WTC11 (cell line): Measurements from ENCODE around the gene SLC5A10. TPM values are rescaled to one million over a fixed set of nuclear protein-coding genes. Genes with fewer than 3 reads are reported as not detected.
A peak's percentile ranks its signal among the peaks of the same experiment; 100 is the strongest.

Source experiments
- ATAC-seq: fragments of 200-7000 bp; cut with Tn5 transposase; 2 replicates; pipeline ENCODE4 v1.10.0; 2021; ENCODE audit warnings: mild to moderate bottlenecking, moderate library complexity
- CTCF ChIA-PET: fragments of 300-600 bp; sonication (Branson Sonifier 250); formaldehyde crosslinking; loops from one replicate; lab custom pipeline; 2021; ENCODE audit warnings: antibody characterized with exemption; lab: Charles Lee
- POLR2A ChIA-PET: fragments of 350-600 bp; sonication (Branson Sonifier 250); formaldehyde crosslinking; loops from one replicate; lab custom pipeline; 2021; ENCODE audit warnings: antibody characterized with exemption; lab: Charles Lee
- DNase-seq: peaks from one replicate; pipeline ENCODE4 v3.0.0; 2021; ENCODE audit warnings: low spot score
- H3K27ac Mint-ChIP-seq: 2 replicates; pipeline ENCODE4 v1.8.0; 2021; ENCODE audit warnings: mixed read lengths
- H3K27me3 Mint-ChIP-seq: 2 replicates; pipeline ENCODE4 v1.8.0; 2021; ENCODE audit warnings: low read depth, mild to moderate bottlenecking, moderate library complexity, mixed read lengths
- H3K36me3 Mint-ChIP-seq: 2 replicates; pipeline ENCODE4 v1.8.0; 2021; ENCODE audit warnings: mixed read lengths
- H3K4me1 Mint-ChIP-seq: 2 replicates; pipeline ENCODE4 v1.8.0; 2022; ENCODE audit warnings: mixed read lengths
- H3K4me3 Mint-ChIP-seq: 2 replicates; pipeline ENCODE4 v1.8.0; 2021; ENCODE audit warnings: mild to moderate bottlenecking, moderate library complexity, mixed read lengths
- H3K9me3 Mint-ChIP-seq: 2 replicates; pipeline ENCODE4 v1.8.0; 2021; ENCODE audit warnings: mixed read lengths
- CBFB ChIP-seq: sonication (generic); formaldehyde crosslinking; IDR thresholded peaks from 2 replicates; pipeline ENCODE4 v1.8.1; 2022; ENCODE audit warnings: mild to moderate bottlenecking, low read depth, missing genetic modification reagents
- CREB1 ChIP-seq: sonication (generic); formaldehyde crosslinking; IDR thresholded peaks from 2 replicates; pipeline ENCODE4 v1.8.0; 2023; ENCODE audit warnings: mild to moderate bottlenecking, missing genetic modification reagents
- CREM ChIP-seq: sonication (generic); formaldehyde crosslinking; IDR thresholded peaks from 2 replicates; pipeline ENCODE4 v1.8.1; 2022; ENCODE audit warnings: mild to moderate bottlenecking, missing genetic modification reagents, moderate library complexity
- EMX1 ChIP-seq: fragments of 250-450 bp; sonication (Bioruptor Pico); IDR thresholded peaks from 2 replicates; pipeline ENCODE4 v1.8.0; 2021; ENCODE audit warnings: mild to moderate bottlenecking
- ESRRA ChIP-seq: sonication (generic); formaldehyde crosslinking; IDR thresholded peaks from 2 replicates; pipeline ENCODE4 v1.8.1; 2022; ENCODE audit warnings: mild to moderate bottlenecking, missing genetic modification reagents, borderline replicate concordance
- FOXJ3 ChIP-seq: sonication (generic); formaldehyde crosslinking; IDR thresholded peaks from 2 replicates; pipeline ENCODE4 v1.9.0; 2021; ENCODE audit warnings: missing genetic modification reagents, mild to moderate bottlenecking, borderline replicate concordance
- GTF2I ChIP-seq: fragments of 250-450 bp; sonication (Bioruptor Pico); conservative IDR thresholded peaks from 2 replicates; pipeline ENCODE4 v1.4.0; 2021; ENCODE audit warnings: mild to moderate bottlenecking
- KAT7 ChIP-seq: sonication (generic); formaldehyde crosslinking; IDR thresholded peaks from 2 replicates; pipeline ENCODE4 v1.8.1; 2023; ENCODE audit warnings: missing genetic modification reagents, mild to moderate bottlenecking, borderline replicate concordance
- NFATC4 ChIP-seq: fragments of 250-450 bp; sonication (Bioruptor Pico); IDR thresholded peaks from 2 replicates; pipeline ENCODE4 v1.9.0; 2021; ENCODE audit warnings: mild to moderate bottlenecking
- NR1H2 ChIP-seq: sonication (generic); formaldehyde crosslinking; IDR thresholded peaks from 2 replicates; pipeline ENCODE4 v1.9.0; 2021; ENCODE audit warnings: mild to moderate bottlenecking, moderate library complexity, missing genetic modification reagents
- OVOL2 ChIP-seq: fragments of 250-450 bp; sonication (Bioruptor Pico); IDR thresholded peaks from 2 replicates; pipeline ENCODE4 v1.9.0; 2021; ENCODE audit warnings: mild to moderate bottlenecking, borderline replicate concordance
- SMAD3 ChIP-seq: sonication (generic); formaldehyde crosslinking; IDR thresholded peaks from 2 replicates; pipeline ENCODE4 v1.8.0; 2022; ENCODE audit warnings: missing genetic modification reagents, mild to moderate bottlenecking, borderline replicate concordance
- TCF7 ChIP-seq: sonication (generic); formaldehyde crosslinking; IDR thresholded peaks from 2 replicates; pipeline ENCODE4 v1.8.0; 2022; ENCODE audit warnings: mild to moderate bottlenecking, low read depth, missing genetic modification reagents, moderate library complexity
- ZNF219 ChIP-seq: sonication (generic); formaldehyde crosslinking; IDR thresholded peaks from 2 replicates; pipeline ENCODE4 v1.8.0; 2023; ENCODE audit warnings: missing genetic modification reagents, mild to moderate bottlenecking, borderline replicate concordance
- ZNF396 ChIP-seq: fragments of 250-450 bp; sonication (Bioruptor Pico); IDR thresholded peaks from 2 replicates; pipeline ENCODE4 v1.8.0; 2021; ENCODE audit warnings: mild to moderate bottlenecking, moderate library complexity, borderline replicate concordance
- total RNA-seq: library from RNA; stranded (reverse); gene quantifications from 3 replicates; pipeline ENCODE4 v1.2.3, GENCODE V29; 2021
- TF ChIP-seq, protein P1 (sequence below): sonication (generic); formaldehyde crosslinking; IDR thresholded peaks from 2 replicates; pipeline ENCODE4 v1.8.1; 2023; ENCODE audit warnings: mild to moderate bottlenecking, moderate library complexity, missing genetic modification reagents
- TF ChIP-seq, protein P2 (sequence below): sonication (generic); formaldehyde crosslinking; IDR thresholded peaks from 2 replicates; pipeline ENCODE4 v1.8.0; 2023; ENCODE audit warnings: missing genetic modification reagents, mild to moderate bottlenecking, borderline replicate concordance
- TF ChIP-seq, protein P3 (sequence below): sonication (generic); formaldehyde crosslinking; IDR thresholded peaks from 2 replicates; pipeline ENCODE4 v1.8.0; 2022; ENCODE audit warnings: mild to moderate bottlenecking, missing genetic modification reagents
- TF ChIP-seq, protein P4 (sequence below): sonication (generic); formaldehyde crosslinking; IDR thresholded peaks from 2 replicates; pipeline ENCODE4 v1.8.0; 2023; ENCODE audit warnings: missing genetic modification reagents
- TF ChIP-seq, protein P5 (sequence below): sonication (generic); formaldehyde crosslinking; IDR thresholded peaks from 2 replicates; pipeline ENCODE4 v1.8.0; 2022; ENCODE audit warnings: mild to moderate bottlenecking, missing genetic modification reagents
- TF ChIP-seq, protein P6 (sequence below): fragments of 250-450 bp; sonication (Bioruptor Pico); IDR thresholded peaks from 2 replicates; pipeline ENCODE4 v1.9.0; 2021; ENCODE audit warnings: moderate library complexity, mild to moderate bottlenecking, inconsistent platforms, borderline replicate concordance

SLC5A10 gene
- total RNA-seq, 1 experiment from 2014 or later, result not detected

DNA sequence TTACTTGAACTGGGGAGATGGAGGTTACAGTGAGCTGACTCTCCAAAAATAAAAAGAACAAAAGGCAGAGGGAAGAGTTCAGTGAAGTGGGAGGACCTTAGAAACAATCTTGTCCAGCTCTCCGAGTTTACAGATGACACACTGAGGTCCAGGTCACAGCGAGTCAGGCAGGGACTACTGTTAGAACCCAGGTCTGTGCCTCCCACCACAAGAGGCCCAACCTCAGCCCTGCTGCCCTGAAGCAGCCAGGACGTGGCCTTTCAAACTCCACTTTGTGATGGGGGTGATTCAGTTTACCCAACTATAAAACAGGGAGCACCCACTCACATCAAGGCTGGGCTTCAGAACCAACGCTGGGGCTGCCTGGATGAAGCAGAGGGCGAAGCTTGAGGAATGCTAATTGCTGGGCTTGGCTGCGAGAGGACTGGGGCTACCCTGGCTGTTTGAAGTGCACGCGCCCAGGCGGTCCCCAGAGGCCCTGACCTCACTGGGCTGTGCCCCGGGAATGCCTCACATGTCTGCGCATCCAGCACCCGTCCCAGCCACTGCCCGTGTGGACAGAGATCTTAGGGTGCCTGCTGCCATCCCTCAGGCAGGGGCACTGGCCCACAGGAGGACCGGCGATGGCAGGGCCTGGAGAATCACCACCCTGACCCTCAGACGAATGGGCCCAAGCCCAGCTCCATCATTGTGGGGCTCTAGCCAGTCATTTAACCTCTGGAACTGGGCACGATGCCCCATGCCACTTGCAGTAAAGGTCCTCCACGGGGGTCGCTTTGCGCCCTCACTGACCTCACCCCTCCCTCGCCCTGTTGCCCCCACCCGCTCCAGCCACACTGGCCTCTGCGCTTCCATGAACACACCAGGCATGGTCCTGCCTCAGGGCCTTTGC, 11.4 kb downstream of the SLC5A10 start:
- POLR2A ChIA-PET, result no interaction called here
- Mint-ChIP-seq H3K4me1 (peaks cover 23% of the 10 kb centered on the region), H3K27me3 (no peaks in the 10 kb centered on the region), H3K36me3 (no peaks in the 10 kb centered on the region), H3K9me3 (no peaks in the 10 kb centered on the region), H3K4me3 (no peak overlapping the region), H3K27ac (no peak overlapping the region; the same call in 1 of the 2 replicates)
- no peak for DNase-seq
- no peak for ATAC-seq
- TF ChIP-seq KAT7 (CRISPR knock-in tag) (no peak), ESRRA (CRISPR knock-in tag) (no peak), SMAD3 (CRISPR knock-in tag) (no peak), CBFB (no peak)
- TF ChIP-seq, protein P1, sequence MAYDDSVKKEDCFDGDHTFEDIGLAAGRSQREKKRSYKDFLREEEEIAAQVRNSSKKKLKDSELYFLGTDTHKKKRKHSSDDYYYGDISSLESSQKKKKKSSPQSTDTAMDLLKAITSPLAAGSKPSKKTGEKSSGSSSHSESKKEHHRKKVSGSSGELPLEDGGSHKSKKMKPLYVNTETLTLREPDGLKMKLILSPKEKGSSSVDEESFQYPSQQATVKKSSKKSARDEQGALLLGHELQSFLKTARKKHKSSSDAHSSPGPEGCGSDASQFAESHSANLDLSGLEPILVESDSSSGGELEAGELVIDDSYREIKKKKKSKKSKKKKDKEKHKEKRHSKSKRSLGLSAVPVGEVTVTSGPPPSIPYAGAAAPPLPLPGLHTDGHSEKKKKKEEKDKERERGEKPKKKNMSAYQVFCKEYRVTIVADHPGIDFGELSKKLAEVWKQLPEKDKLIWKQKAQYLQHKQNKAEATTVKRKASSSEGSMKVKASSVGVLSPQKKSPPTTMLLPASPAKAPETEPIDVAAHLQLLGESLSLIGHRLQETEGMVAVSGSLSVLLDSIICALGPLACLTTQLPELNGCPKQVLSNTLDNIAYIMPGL, result no peak
- CTCF ChIA-PET, result interaction anchor here (0.9 to 2.6 kb wide), 2 partner anchors 11 to 60 kb away, joined by 3 to 20 read pairs; partner anchors contain the start of gene SLC5A10

DNA sequence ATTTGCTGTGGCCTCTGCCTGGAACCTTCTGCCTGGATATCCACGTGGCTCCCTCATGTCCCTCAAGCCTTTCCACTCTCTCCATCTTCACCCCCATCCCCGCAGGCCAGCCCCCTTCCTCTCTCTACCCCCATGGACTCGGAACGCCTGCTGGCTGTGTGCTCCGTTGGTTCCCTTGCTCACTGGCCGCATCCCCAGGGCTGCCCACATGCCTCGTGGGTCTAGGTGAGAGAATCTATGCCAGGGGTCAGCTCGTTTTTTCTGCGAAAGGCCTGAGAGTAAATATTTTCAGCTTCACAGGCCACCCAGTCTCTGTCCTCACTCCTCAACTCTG, 12.0 kb downstream of the SLC5A10 start:
- ChIA-PET CTCF (no interaction called here), POLR2A (no interaction called here)
- Mint-ChIP-seq H3K27me3 (no peaks in the 10 kb centered on the region), H3K27ac (no peak overlapping the region), H3K4me1 (peaks cover 29% of the 10 kb centered on the region), H3K9me3 (no peaks in the 10 kb centered on the region), H3K4me3 (no peak overlapping the region), H3K36me3 (no peaks in the 10 kb centered on the region)
- TF ChIP-seq, protein P2, sequence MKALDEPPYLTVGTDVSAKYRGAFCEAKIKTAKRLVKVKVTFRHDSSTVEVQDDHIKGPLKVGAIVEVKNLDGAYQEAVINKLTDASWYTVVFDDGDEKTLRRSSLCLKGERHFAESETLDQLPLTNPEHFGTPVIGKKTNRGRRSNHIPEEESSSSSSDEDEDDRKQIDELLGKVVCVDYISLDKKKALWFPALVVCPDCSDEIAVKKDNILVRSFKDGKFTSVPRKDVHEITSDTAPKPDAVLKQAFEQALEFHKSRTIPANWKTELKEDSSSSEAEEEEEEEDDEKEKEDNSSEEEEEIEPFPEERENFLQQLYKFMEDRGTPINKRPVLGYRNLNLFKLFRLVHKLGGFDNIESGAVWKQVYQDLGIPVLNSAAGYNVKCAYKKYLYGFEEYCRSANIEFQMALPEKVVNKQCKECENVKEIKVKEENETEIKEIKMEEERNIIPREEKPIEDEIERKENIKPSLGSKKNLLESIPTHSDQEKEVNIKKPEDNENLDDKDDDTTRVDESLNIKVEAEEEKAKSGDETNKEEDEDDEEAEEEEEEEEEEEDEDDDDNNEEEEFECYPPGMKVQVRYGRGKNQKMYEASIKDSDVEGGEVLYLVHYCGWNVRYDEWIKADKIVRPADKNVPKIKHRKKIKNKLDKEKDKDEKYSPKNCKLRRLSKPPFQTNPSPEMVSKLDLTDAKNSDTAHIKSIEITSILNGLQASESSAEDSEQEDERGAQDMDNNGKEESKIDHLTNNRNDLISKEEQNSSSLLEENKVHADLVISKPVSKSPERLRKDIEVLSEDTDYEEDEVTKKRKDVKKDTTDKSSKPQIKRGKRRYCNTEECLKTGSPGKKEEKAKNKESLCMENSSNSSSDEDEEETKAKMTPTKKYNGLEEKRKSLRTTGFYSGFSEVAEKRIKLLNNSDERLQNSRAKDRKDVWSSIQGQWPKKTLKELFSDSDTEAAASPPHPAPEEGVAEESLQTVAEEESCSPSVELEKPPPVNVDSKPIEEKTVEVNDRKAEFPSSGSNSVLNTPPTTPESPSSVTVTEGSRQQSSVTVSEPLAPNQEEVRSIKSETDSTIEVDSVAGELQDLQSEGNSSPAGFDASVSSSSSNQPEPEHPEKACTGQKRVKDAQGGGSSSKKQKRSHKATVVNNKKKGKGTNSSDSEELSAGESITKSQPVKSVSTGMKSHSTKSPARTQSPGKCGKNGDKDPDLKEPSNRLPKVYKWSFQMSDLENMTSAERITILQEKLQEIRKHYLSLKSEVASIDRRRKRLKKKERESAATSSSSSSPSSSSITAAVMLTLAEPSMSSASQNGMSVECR (CRISPR knock-in tag), result no peak
- no peak for ATAC-seq
- no peak for DNase-seq

DNA sequence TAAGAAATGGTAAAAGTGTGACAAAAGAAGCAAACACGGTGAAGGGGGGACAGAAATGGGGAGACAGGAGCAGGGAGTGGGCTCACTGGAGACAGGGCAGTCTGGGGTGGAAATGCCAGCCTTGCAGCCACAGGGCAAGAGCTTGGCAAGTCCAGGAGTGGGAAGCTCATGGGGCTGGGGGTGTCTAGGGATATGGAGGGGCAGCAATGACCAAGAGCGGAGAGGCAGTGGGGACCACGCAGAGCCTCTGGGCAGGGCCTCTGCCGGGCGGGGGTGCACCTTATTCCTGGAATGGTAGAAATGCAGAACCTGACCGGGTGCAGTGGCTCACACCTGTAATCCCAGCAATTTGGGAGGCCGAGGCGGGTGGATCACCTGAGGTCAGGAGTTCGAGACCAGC, 12.6 kb downstream of the SLC5A10 start:
- Mint-ChIP-seq H3K9me3 (no peaks in the 10 kb centered on the region), H3K4me1 (peaks cover 35% of the 10 kb centered on the region), H3K36me3 (no peaks in the 10 kb centered on the region), H3K27ac (0 out of 2 replicates have a peak overlapping the region, but pooled peaks have one; percentile 36), H3K27me3 (no peaks in the 10 kb centered on the region), H3K4me3 (no peak overlapping the region)
- ATAC-seq (no peak), DNase-seq (no peak)
- ChIA-PET CTCF (no interaction called here), POLR2A (no interaction called here)
- TF ChIP-seq, protein P3, sequence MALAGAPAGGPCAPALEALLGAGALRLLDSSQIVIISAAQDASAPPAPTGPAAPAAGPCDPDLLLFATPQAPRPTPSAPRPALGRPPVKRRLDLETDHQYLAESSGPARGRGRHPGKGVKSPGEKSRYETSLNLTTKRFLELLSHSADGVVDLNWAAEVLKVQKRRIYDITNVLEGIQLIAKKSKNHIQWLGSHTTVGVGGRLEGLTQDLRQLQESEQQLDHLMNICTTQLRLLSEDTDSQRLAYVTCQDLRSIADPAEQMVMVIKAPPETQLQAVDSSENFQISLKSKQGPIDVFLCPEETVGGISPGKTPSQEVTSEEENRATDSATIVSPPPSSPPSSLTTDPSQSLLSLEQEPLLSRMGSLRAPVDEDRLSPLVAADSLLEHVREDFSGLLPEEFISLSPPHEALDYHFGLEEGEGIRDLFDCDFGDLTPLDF (CRISPR knock-in tag), result no peak
- TF ChIP-seq, protein P4, sequence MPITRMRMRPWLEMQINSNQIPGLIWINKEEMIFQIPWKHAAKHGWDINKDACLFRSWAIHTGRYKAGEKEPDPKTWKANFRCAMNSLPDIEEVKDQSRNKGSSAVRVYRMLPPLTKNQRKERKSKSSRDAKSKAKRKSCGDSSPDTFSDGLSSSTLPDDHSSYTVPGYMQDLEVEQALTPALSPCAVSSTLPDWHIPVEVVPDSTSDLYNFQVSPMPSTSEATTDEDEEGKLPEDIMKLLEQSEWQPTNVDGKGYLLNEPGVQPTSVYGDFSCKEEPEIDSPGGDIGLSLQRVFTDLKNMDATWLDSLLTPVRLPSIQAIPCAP (CRISPR knock-in tag), result no peak
- TF ChIP-seq CREB1 (CRISPR knock-in tag) (no peak), CREM (CRISPR knock-in tag) (no peak), OVOL2 (CRISPR knock-in tag) (no peak), ZNF396 (CRISPR knock-in tag) (no peak), ZNF219 (CRISPR knock-in tag) (no peak), TCF7 (no peak), NR1H2 (CRISPR knock-in tag) (no peak), EMX1 (CRISPR knock-in tag) (no peak), NFATC4 (CRISPR knock-in tag) (no peak), FOXJ3 (CRISPR knock-in tag) (no peak), GTF2I (no peak)
- TF ChIP-seq, protein P5, sequence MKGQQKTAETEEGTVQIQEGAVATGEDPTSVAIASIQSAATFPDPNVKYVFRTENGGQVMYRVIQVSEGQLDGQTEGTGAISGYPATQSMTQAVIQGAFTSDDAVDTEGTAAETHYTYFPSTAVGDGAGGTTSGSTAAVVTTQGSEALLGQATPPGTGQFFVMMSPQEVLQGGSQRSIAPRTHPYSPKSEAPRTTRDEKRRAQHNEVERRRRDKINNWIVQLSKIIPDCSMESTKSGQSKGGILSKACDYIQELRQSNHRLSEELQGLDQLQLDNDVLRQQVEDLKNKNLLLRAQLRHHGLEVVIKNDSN (CRISPR knock-in tag), result no peak
- TF ChIP-seq, protein P6, sequence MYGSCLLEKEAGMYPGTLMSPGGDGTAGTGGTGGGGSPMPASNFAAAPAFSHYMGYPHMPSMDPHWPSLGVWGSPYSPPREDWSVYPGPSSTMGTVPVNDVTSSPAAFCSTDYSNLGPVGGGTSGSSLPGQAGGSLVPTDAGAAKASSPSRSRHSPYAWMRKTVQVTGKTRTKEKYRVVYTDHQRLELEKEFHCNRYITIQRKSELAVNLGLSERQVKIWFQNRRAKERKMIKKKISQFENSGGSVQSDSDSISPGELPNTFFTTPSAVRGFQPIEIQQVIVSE (CRISPR knock-in tag), result no peak
